Fibroblast of lung (primary cell): ENCODE measurements around the gene TMEM250.

Experiments
- CTCF ChIP-seq, 2 donors: IDR thresholded peaks in 1 of 2; conservative IDR thresholded peaks in 1 of 2; 1 replicate in 1 of 2; 2 replicates in 1 of 2; pipeline ENCODE4 v1.5.1; 2011 to 2012; ENCODE audit warnings: low read length in 2 of 2, control low read depth in 1 of 2, inconsistent platforms in 1 of 2, low read depth in 1 of 2, mild to moderate bottlenecking in 1 of 2
- EZH2 ChIP-seq: IDR thresholded peaks from 2 replicates; pipeline ENCODE4 v1.5.1; 2012; ENCODE audit warnings: low read length, control low read depth, mild to moderate bottlenecking; ENCODE audit errors: missing control alignments

- TF ChIP-seq CTCF (conservative IDR thresholded peaks at IDR 0.05 in 1 of 2, IDR thresholded peaks at IDR 0.05 in 1 of 2; ENCODE audit: low read depth in 1 of 2, low read length in 2 of 2) (no peak), EZH2 (no peak)
Measured at GRCh38 chr9:136140966-136141365, 22.3 kb upstream of the TMEM250 start.
